Endothelial cell of umbilical vein (primary cell): ENCODE results near the gene MOCS1. TPM values are rescaled to one million over a fixed set of nuclear protein-coding genes. Genes with fewer than 3 reads are reported as not detected.

ENCODE experiments used
- BruUV-seq: library from RNA; stranded (reverse); fragments of 400-500 nt; replicated peaks from 2 replicates; lab custom pipeline; 2021; lab: Mats Ljungman, UMichigan
- CTCF ChIA-PET: fragments of 300-600, 350-600 bp; sonication (Branson Sonifier 250); formaldehyde crosslinking; loops from one replicate; lab custom pipeline; 2021; ENCODE audit warnings: antibody characterized with exemption, inconsistent platforms; lab: Charles Lee
- POLR2A ChIA-PET: fragments of 300-600, 350-600 bp; sonication (Branson Sonifier 250); formaldehyde crosslinking; loops from one replicate; lab custom pipeline; 2021; ENCODE audit warnings: antibody characterized with exemption, inconsistent platforms; lab: Charles Lee
- DNase-seq: peaks from one replicate; pipeline ENCODE4 v3.0.0-alpha.2; 2011; ENCODE audit warnings: low read depth, low spot score
- FAIRE-seq: peaks from 2 replicates; lab custom pipeline; 2011; peaks lifted over from hg19 to GRCh38; lab: Jason Lieb, UNC
- H2AFZ ChIP-seq: 2 replicates; pipeline ENCODE4 v1.6.0; 2012; ENCODE audit warnings: low read depth, low read length, control low read depth, inconsistent platforms
- H3K27ac ChIP-seq: 2 replicates; pipeline ENCODE4 v1.5.1; 2011; ENCODE audit warnings: low read depth, mild to moderate bottlenecking, control low read depth, low read length, moderate library complexity; ENCODE audit not compliant: insufficient read depth
- H3K27me3 ChIP-seq, 2 experiments: 2 replicates each; pipeline versions ENCODE4 v1.6.0 to v1.6.1; 2011; ENCODE audit warnings: low read length in 2 of 2, mixed read lengths in 1 of 2; ENCODE audit not compliant: control insufficient read depth in 2 of 2, insufficient read depth in 2 of 2
- H3K36me3 ChIP-seq, 2 experiments: 2 replicates in 1 of 2; 3 replicates in 1 of 2; pipeline ENCODE4 v1.5.1; 2011; ENCODE audit warnings: low read length in 2 of 2, mild to moderate bottlenecking in 1 of 2, moderate library complexity in 1 of 2; ENCODE audit not compliant: control insufficient read depth in 2 of 2, insufficient read depth in 2 of 2; ENCODE audit errors: extremely low read depth in 1 of 2
- H3K4me1 ChIP-seq: 3 replicates; pipeline ENCODE4 v1.5.1; 2011; ENCODE audit warnings: mild to moderate bottlenecking, low read length; ENCODE audit not compliant: control insufficient read depth, insufficient read depth; ENCODE audit errors: extremely low read depth
- H3K4me2 ChIP-seq: 2 replicates; pipeline ENCODE4 v1.6.1; 2011; ENCODE audit warnings: low read length, control low read depth, mixed read lengths; ENCODE audit not compliant: insufficient read depth
- H3K4me3 ChIP-seq, 3 experiments: fragments of 200-600 bp in 1 of 3; sonication (generic), shearing (Covaris generic) in 1 of 3; replicated peaks in 1 of 3; 2 replicates each; pipeline ENCODE4 v1.5.1; 2011 to 2016; ENCODE audit warnings: control low read depth in 3 of 3, low read length in 3 of 3, mild to moderate bottlenecking in 2 of 3, inconsistent platforms in 1 of 3, low read depth in 1 of 3, moderate library complexity in 1 of 3; ENCODE audit not compliant: insufficient read depth in 1 of 3
- H3K79me2 ChIP-seq: 2 replicates; pipeline ENCODE4 v1.6.0; 2012; ENCODE audit warnings: low read length, inconsistent platforms; ENCODE audit not compliant: control insufficient read depth, insufficient read depth
- H3K9ac ChIP-seq: replicated peaks from 2 replicates; pipeline ENCODE3; 2011; ENCODE audit warnings: low read length, control low read depth; ENCODE audit not compliant: insufficient read depth; ENCODE audit errors: extremely low read depth
- H3K9me1 ChIP-seq: replicated peaks from 3 replicates; pipeline ENCODE4 v1.6.0; 2011; ENCODE audit warnings: mild to moderate bottlenecking, low read length; ENCODE audit not compliant: control insufficient read depth, insufficient read depth; ENCODE audit errors: extremely low read depth
- H3K9me3 ChIP-seq: replicated peaks from 2 replicates; pipeline ENCODE4 v1.5.1; 2012; ENCODE audit warnings: low read length, inconsistent platforms; ENCODE audit not compliant: control insufficient read depth, insufficient read depth
- H4K20me1 ChIP-seq: replicated peaks from 2 replicates; pipeline ENCODE3; 2011; ENCODE audit warnings: mild to moderate bottlenecking, low read length; ENCODE audit not compliant: control insufficient read depth, insufficient read depth; ENCODE audit errors: extremely low read depth
- CTCF ChIP-seq, 2 donors: IDR thresholded peaks; 1 replicate in 1 of 2; 2 replicates in 1 of 2; pipeline ENCODE4 v1.5.1; 2011; ENCODE audit warnings: low read length in 2 of 2, mild to moderate bottlenecking in 2 of 2, moderate library complexity in 2 of 2, control low read depth in 1 of 2, inconsistent platforms in 1 of 2, low read depth in 1 of 2; ENCODE audit not compliant: insufficient read depth in 1 of 2; ENCODE audit errors: extremely low read depth in 1 of 2
- EZH2 ChIP-seq: IDR thresholded peaks from 2 replicates; pipeline ENCODE4 v1.6.1; 2012; ENCODE audit warnings: borderline replicate concordance, low read depth, mild to moderate bottlenecking, moderate library complexity, low read length, inconsistent platforms; ENCODE audit not compliant: severe bottlenecking
- FOS ChIP-seq: IDR thresholded peaks from 2 replicates; pipeline ENCODE4 v1.6.1; 2011; ENCODE audit warnings: mild to moderate bottlenecking, low read length, moderate library complexity, borderline replicate concordance; ENCODE audit not compliant: insufficient read depth
- GATA2 ChIP-seq: IDR thresholded peaks from 2 replicates; pipeline ENCODE4 v1.7.0; 2011; ENCODE audit warnings: low read depth, mild to moderate bottlenecking, moderate library complexity, mixed read lengths, low read length; ENCODE audit not compliant: insufficient read length, insufficient read depth
- JUN ChIP-seq: IDR thresholded peaks from 2 replicates; pipeline ENCODE4 v1.6.1; 2011; ENCODE audit warnings: borderline replicate concordance, low read depth; ENCODE audit not compliant: insufficient read length, insufficient read depth
- MYC ChIP-seq: IDR thresholded peaks from one replicate; pipeline ENCODE4 v1.6.1; 2011; ENCODE audit warnings: mild to moderate bottlenecking, low read depth, low read length
- POLR2A ChIP-seq: IDR thresholded peaks from 2 replicates; pipeline ENCODE4 v1.6.1; 2012; ENCODE audit warnings: low read depth, mild to moderate bottlenecking, control low read depth, low read length
- POLR2AphosphoS5 ChIP-seq: IDR thresholded peaks from 2 replicates; pipeline ENCODE4 v1.6.1; 2012; ENCODE audit warnings: low read depth, mild to moderate bottlenecking, control low read depth, low read length, moderate library complexity; ENCODE audit not compliant: insufficient read depth
- dilution Hi-C: fragments of 300-500 bp; cut with MboI; formaldehyde crosslinking; loops from one replicate; pipeline ENCODE4 v1.15.0; 2019; ENCODE audit warnings: low sequenced_read_pairs; ENCODE audit not compliant: extremely low pct_ligation_motif_present
- intact Hi-C: fragments of 100-400 bp; cut with micrococcal nuclease; formaldehyde crosslinking; loops from one replicate; pipeline ENCODE4 v1.10.0; 2022
- polyA plus RNA-seq, 4 experiments: library from polyadenylated mRNA; depleted of rRNA in 3 of 4; stranded (reverse) in 3 of 4; unstranded in 1 of 4; fragments of >200 nt; gene quantifications; 2 replicates each; pipeline versions ENCODE4 v1.2.1 to v1.2.3, GENCODE V29; 2011 to 2012; ENCODE audit warnings: missing spikeins in 1 of 4
- total RNA-seq: library from RNA; stranded (reverse); gene quantifications from 2 replicates; pipeline ENCODE4 v1.2.3, GENCODE V29; 2021
- TF ChIP-seq, protein P1 (sequence below): IDR thresholded peaks from 2 replicates; pipeline ENCODE4 v1.6.1; 2011; ENCODE audit not compliant: insufficient read depth, insufficient read length

Gene MOCS1
- total and polyA plus RNA-seq, 2 donors (not counting 3 experiments of a cell fraction or from before 2014, with no cell fraction given): 8.3 to 12.8 TPM

- CTCF ChIA-PET: interaction anchor here (4.7 kb wide), 1 partner anchor 14 kb away, joined by 47 read pairs; no protein-coding TSS in a partner anchor
- no TSS peak for BruUV-seq
- Histone ChIP-seq H3K9me3 (no peaks in the 10 kb centered on the region), H3K79me2 (no peaks in the 10 kb centered on the region), H3K4me1 (peaks cover 13% of the 10 kb centered on the region), H3K4me2 (no peak overlapping the region), H2AFZ (no peak overlapping the region), H3K9ac (no peak overlapping the region), H3K4me3 (no peak overlapping the region), H3K27me3 (peaks cover 0 to 5% of the 10 kb centered on the region in 2 experiments), H3K27ac (no peak overlapping the region), H4K20me1 (no peaks in the 10 kb centered on the region), H3K9me1 (no peaks in the 10 kb centered on the region), H3K36me3 (no peaks in the 10 kb centered on the region)
- dilution Hi-C loops: no loop called here
- no peak for DNase-seq
- intact Hi-C loops: no loop called here
- POLR2A ChIA-PET: no interaction called here
- FAIRE-seq: no peak
- TF ChIP-seq CTCF (IDR thresholded peaks at IDR 0.05; ENCODE audit: extremely low read depth in 1 of 2, insufficient read depth in 1 of 2, low read depth in 1 of 2, low read length in 2 of 2): no peak
- TF ChIP-seq EZH2: no peak
- TF ChIP-seq POLR2AphosphoS5: no peak
- TF ChIP-seq POLR2A: no peak
- TF ChIP-seq GATA2: no peak
- TF ChIP-seq, protein P1, sequence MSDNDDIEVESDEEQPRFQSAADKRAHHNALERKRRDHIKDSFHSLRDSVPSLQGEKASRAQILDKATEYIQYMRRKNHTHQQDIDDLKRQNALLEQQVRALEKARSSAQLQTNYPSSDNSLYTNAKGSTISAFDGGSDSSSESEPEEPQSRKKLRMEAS: no peak
- no peak for TF ChIP-seq FOS
- no peak for TF ChIP-seq JUN
- TF ChIP-seq MYC: no peak
Observed at GRCh38 chr6:39879535-39879934, 54.7 kb downstream of the MOCS1 start.
